ENCODE results near the gene HIPK2. TPM values are rescaled to one million over a fixed set of nuclear protein-coding genes. Genes with fewer than 3 reads are reported as not detected.

HIPK2 gene
- total RNA-seq, 4 donors from 2014 or later, result 20.9 to 40.9 (median 26.7) TPM

GRCh38 chr7:139538881-139539635 lies 238.7 kb downstream of the HIPK2 start:
- DNase-seq (ENCODE audit: extremely low spot score), result no peak
- Histone ChIP-seq H3K36me3 (no peaks in the 10 kb centered on the region), H3K27me3 (no peaks in the 10 kb centered on the region), H3K4me1 (peaks cover 0 to 30% (median 27%) of the 10 kb centered on the region in 4 donors), H3K9me3 (no peaks in the 10 kb centered on the region), H3K27ac (replicated peaks in 1 of 4) (peak overlapping the region in 1 of 4 donors; percentile 31), H3K4me3 (no peak overlapping the region)
- TF ChIP-seq CTCF (IDR thresholded peaks at IDR 0.05) (no peak), POLR2AphosphoS5 (IDR thresholded peaks at IDR 0.05) (peak in 1 of 2 donors; percentile 17)
- intact Hi-C loops (cut with DNase I), result no loop called here
- WGBS, result 45% methylated on average over 8 of the region's 8 CpGs

GRCh38 chr7:139536152-139536551 lies 241.6 kb downstream of the HIPK2 start:
- no peak overlapping the region for H3K4me3 ChIP-seq
- H3K27me3 ChIP-seq, result no peaks in the 10 kb centered on the region
- TF ChIP-seq EP300 (IDR thresholded peaks at IDR 0.05) (no peak), POLR2A (IDR thresholded peaks at IDR 0.05; ENCODE audit: low read depth) (no peak), CTCF (IDR thresholded peaks at IDR 0.05) (no peak), POLR2AphosphoS5 (IDR thresholded peaks at IDR 0.05) (no peak)
- intact Hi-C loops (cut with DNase I), result no loop called here
- 94% methylated on average over 7 of the region's 8 CpGs for WGBS
- DNase-seq (ENCODE audit: extremely low spot score), result no peak
- no peak overlapping the region for H3K27ac ChIP-seq (replicated peaks in 1 of 4)
- no peaks in the 10 kb centered on the region for H3K9me3 ChIP-seq
- peaks cover 0 to 21% (median 20%) of the 10 kb centered on the region in 4 donors for H3K4me1 ChIP-seq
- H3K36me3 ChIP-seq, result no peaks in the 10 kb centered on the region

GRCh38 chr7:139534966-139535651 lies 242.7 kb downstream of the HIPK2 start:
- no peak for DNase-seq (ENCODE audit: extremely low spot score)
- Histone ChIP-seq H3K9me3 (no peaks in the 10 kb centered on the region), H3K27ac (replicated peaks in 1 of 4) (no peak overlapping the region), H3K4me1 (peaks cover 0 to 20% (median 18%) of the 10 kb centered on the region in 4 donors), H3K4me3 (no peak overlapping the region), H3K27me3 (no peaks in the 10 kb centered on the region), H3K36me3 (no peaks in the 10 kb centered on the region)
- intact Hi-C loops (cut with DNase I), result no loop called here
- 69% methylated on average over 7 of the region's 7 CpGs for WGBS
- TF ChIP-seq EP300 (IDR thresholded peaks at IDR 0.05) (no peak), CTCF (IDR thresholded peaks at IDR 0.05) (no peak), POLR2AphosphoS5 (IDR thresholded peaks at IDR 0.05) (no peak), POLR2A (IDR thresholded peaks at IDR 0.05; ENCODE audit: low read depth) (no peak)

- no peaks in the 10 kb centered on the region for H3K36me3 ChIP-seq
- no peak for DNase-seq (ENCODE audit: extremely low spot score)
Observed at GRCh38 chr7:139534096-139534495, 243.7 kb downstream of the HIPK2 start.

More at GRCh38 chr7:139534096-139534495, 243.7 kb downstream of the HIPK2 start:
- no peaks in the 10 kb centered on the region for H3K27me3 ChIP-seq
- intact Hi-C loops (cut with DNase I), result no loop called here
- no peak overlapping the region for H3K27ac ChIP-seq (replicated peaks in 1 of 4)
- peaks cover 0 to 15% (median 8%) of the 10 kb centered on the region in 4 donors for H3K4me1 ChIP-seq
- TF ChIP-seq POLR2AphosphoS5 (IDR thresholded peaks at IDR 0.05), result no peak
- TF ChIP-seq CTCF (IDR thresholded peaks at IDR 0.05), result no peak
- TF ChIP-seq POLR2A (IDR thresholded peaks at IDR 0.05; ENCODE audit: low read depth), result no peak
- no peak for TF ChIP-seq EP300 (IDR thresholded peaks at IDR 0.05)
- WGBS, result 91% methylated on average over 9 of the region's 9 CpGs
- H3K4me3 ChIP-seq, result no peak overlapping the region
- H3K9me3 ChIP-seq, result no peaks in the 10 kb centered on the region
